HEK293 (cell line): ENCODE results near the gene SLC25A1.

ENCODE experiments used
- BCL11A ChIP-seq: fragments of 450-650 bp; formaldehyde crosslinking; IDR thresholded peaks from 2 replicates; pipeline ENCODE4 v1.5.1; 2016; ENCODE audit warnings: low read depth, missing biosample characterization, missing genetic modification characterization
- BCL11B ChIP-seq: fragments of 450-650 bp; formaldehyde crosslinking; IDR thresholded peaks from 2 replicates; pipeline ENCODE4 v1.5.1; 2016; ENCODE audit warnings: low read depth, missing biosample characterization, missing genetic modification characterization
- GFI1B ChIP-seq: fragments of 450-650 bp; formaldehyde crosslinking; IDR thresholded peaks from 2 replicates; pipeline ENCODE4 v1.5.1; 2016; ENCODE audit warnings: missing biosample characterization, missing genetic modification characterization
- INSM2 ChIP-seq: fragments of 450-650 bp; formaldehyde crosslinking; IDR thresholded peaks from 2 replicates; pipeline ENCODE4 v1.5.1; 2016; ENCODE audit warnings: missing biosample characterization, missing genetic modification characterization
- PBX3 ChIP-seq: sonication (generic); formaldehyde crosslinking; IDR thresholded peaks from 2 replicates; pipeline ENCODE4 v1.8.1; 2022; ENCODE audit warnings: mild to moderate bottlenecking, moderate library complexity, missing genetic modification reagents
- ZBTB11 ChIP-seq: fragments of 450-650 bp; formaldehyde crosslinking; conservative IDR thresholded peaks from 2 replicates; pipeline ENCODE4 v1.5.1; 2016; ENCODE audit warnings: low read depth, missing biosample characterization, missing genetic modification characterization
- ZBTB17 ChIP-seq: fragments of 450-650 bp; formaldehyde crosslinking; IDR thresholded peaks from 2 replicates; pipeline ENCODE4 v1.5.1; 2016; ENCODE audit warnings: missing biosample characterization, missing genetic modification characterization
- ZBTB26 ChIP-seq: fragments of 450-650 bp; formaldehyde crosslinking; optimal IDR thresholded peaks from 2 replicates; pipeline ENCODE3; 2016; ENCODE audit warnings: missing biosample characterization, mild to moderate bottlenecking, missing genetic modification characterization
- ZBTB49 ChIP-seq: fragments of 450-650 bp; formaldehyde crosslinking; IDR thresholded peaks from 2 replicates; pipeline ENCODE4 v1.5.1; 2016; ENCODE audit warnings: missing biosample characterization, missing genetic modification characterization, low read depth
- ZNF114 ChIP-seq: fragments of 450-650 bp; formaldehyde crosslinking; IDR thresholded peaks from 2 replicates; pipeline ENCODE4 v1.5.0; 2017; ENCODE audit warnings: missing biosample characterization, missing genetic modification characterization
- ZNF169 ChIP-seq: fragments of 450-650 bp; formaldehyde crosslinking; IDR thresholded peaks from 2 replicates; pipeline ENCODE4 v1.5.1; 2016; ENCODE audit warnings: missing biosample characterization, missing genetic modification characterization
- ZNF202 ChIP-seq: fragments of 450-650 bp; formaldehyde crosslinking; IDR thresholded peaks from 2 replicates; pipeline ENCODE4 v1.5.1; 2016; ENCODE audit warnings: missing biosample characterization, missing genetic modification characterization, borderline replicate concordance
- ZNF341 ChIP-seq: fragments of 450-650 bp; formaldehyde crosslinking; IDR thresholded peaks from 2 replicates; pipeline ENCODE4; 2016; ENCODE audit warnings: low read depth, missing biosample characterization, missing genetic modification characterization
- ZNF362 ChIP-seq: fragments of 450-650 bp; formaldehyde crosslinking; IDR thresholded peaks from 2 replicates; pipeline ENCODE4 v1.5.1; 2016; ENCODE audit warnings: missing biosample characterization, missing genetic modification characterization
- ZNF416 ChIP-seq: fragments of 450-650 bp; formaldehyde crosslinking; IDR thresholded peaks from 2 replicates; pipeline ENCODE4 v1.5.1; 2016; ENCODE audit warnings: missing biosample characterization, missing genetic modification characterization
- ZNF560 ChIP-seq: fragments of 450-650 bp; formaldehyde crosslinking; IDR thresholded peaks from 2 replicates; pipeline ENCODE4 v1.5.1; 2017; ENCODE audit warnings: missing biosample characterization, missing genetic modification characterization, borderline replicate concordance
- ZNF571 ChIP-seq: fragments of 450-650 bp; formaldehyde crosslinking; IDR thresholded peaks from 2 replicates; pipeline ENCODE4 v1.5.0; 2017; ENCODE audit warnings: missing biosample characterization, missing genetic modification characterization
- ZNF610 ChIP-seq: fragments of 450-650 bp; formaldehyde crosslinking; IDR thresholded peaks from 2 replicates; pipeline ENCODE4 v1.5.1; 2016; ENCODE audit warnings: missing biosample characterization, missing genetic modification characterization, borderline replicate concordance
- ZNF76 ChIP-seq: fragments of 450-650 bp; formaldehyde crosslinking; IDR thresholded peaks from 2 replicates; pipeline ENCODE4; 2016; ENCODE audit warnings: low read depth, missing biosample characterization, missing genetic modification characterization, borderline replicate concordance
- ZXDB ChIP-seq: fragments of 450-650 bp; formaldehyde crosslinking; IDR thresholded peaks from 2 replicates; pipeline ENCODE4 v1.5.1; 2016; ENCODE audit warnings: missing biosample characterization, missing genetic modification characterization

The SLC25A1 gene

GRCh38 chr22:19172213-19173046 is 6.1 kb downstream of the SLC25A1 start (continued):
- no peak for TF ChIP-seq ZBTB11 (tag by site-specific recombination)
- no peak for TF ChIP-seq ZNF169 (tag by site-specific recombination)
- no peak for TF ChIP-seq ZBTB49 (tag by site-specific recombination)
- peak; percentile 91 for TF ChIP-seq BCL11B (tag by site-specific recombination)
- peak; percentile 44; the same call in 1 of the 2 replicates for TF ChIP-seq ZBTB17 (tag by site-specific recombination)
- peak; percentile 89 for TF ChIP-seq ZNF76
- no peak for TF ChIP-seq INSM2 (tag by site-specific recombination)
- no peak for TF ChIP-seq ZNF202
- no peak for TF ChIP-seq ZNF560
- no peak for TF ChIP-seq ZNF114 (tag by site-specific recombination)
- TF ChIP-seq ZXDB (tag by site-specific recombination) = no peak
- no peak for TF ChIP-seq ZBTB26 (tag by site-specific recombination)
- TF ChIP-seq ZNF416 (tag by site-specific recombination) = no peak
- no peak for TF ChIP-seq ZNF571
- TF ChIP-seq PBX3 = no peak
- no peak for TF ChIP-seq ZNF341 (tag by site-specific recombination)
- no peak for TF ChIP-seq GFI1B (tag by site-specific recombination)
- TF ChIP-seq ZNF362 (tag by site-specific recombination) = no peak
- no peak for TF ChIP-seq ZNF610 (tag by site-specific recombination)
- peak; percentile 55; the same call in 1 of the 2 replicates for TF ChIP-seq BCL11A (tag by site-specific recombination)
